Suprapubic skin (tissue), 4 donors: ENCODE measurements around the gene BIN1. TPM values are rescaled to one million over a fixed set of nuclear protein-coding genes. Genes with fewer than 3 reads are reported as not detected.

Source experiments
- DNase-seq, 2 donors: peaks; one replicate each; pipeline ENCODE4 v3.0.0-alpha.2; 2019; ENCODE audit warnings: low spot score in 2 of 2
- H3K27ac ChIP-seq: fragments of 200-600 bp; sonication (generic); one replicate; pipeline ENCODE4 v1.5.1; 2019
- H3K27me3 ChIP-seq: fragments of 200-600 bp; sonication (generic); one replicate; pipeline ENCODE4 v1.5.1; 2019
- H3K36me3 ChIP-seq: fragments of 200-600 bp; sonication (generic); one replicate; pipeline ENCODE4 v1.5.1; 2019
- H3K4me1 ChIP-seq: fragments of 200-600 bp; sonication (generic); one replicate; pipeline ENCODE4 v1.5.1; 2019
- H3K4me3 ChIP-seq: fragments of 200-600 bp; sonication (generic); one replicate; pipeline ENCODE4 v1.5.1; 2019; ENCODE audit warnings: mild to moderate bottlenecking
- H3K9me3 ChIP-seq: fragments of 200-600 bp; sonication (generic); one replicate; pipeline ENCODE4 v1.5.1; 2019
- EP300 ChIP-seq: sonication (generic); formaldehyde crosslinking; IDR thresholded peaks from one replicate; pipeline ENCODE4 v1.6.1; 2017; ENCODE audit warnings: antibody characterized with exemption
- POLR2A ChIP-seq, 2 donors: fragments of 450-650 bp; IDR thresholded peaks; one replicate each; pipeline ENCODE4 v1.6.1; 2017; ENCODE audit warnings: antibody characterized with exemption in 2 of 2, mild to moderate bottlenecking in 2 of 2, moderate library complexity in 2 of 2
- POLR2AphosphoS5 ChIP-seq, 3 donors: sonication (generic); formaldehyde crosslinking; IDR thresholded peaks; one replicate each; pipeline ENCODE4 v1.6.1; 2017; ENCODE audit warnings: antibody characterized with exemption in 3 of 3
- WGBS: methylation state at CpG from one replicate; pipeline ENCODE4 v1.1.5; 2018; 5-methylcytosine and 5-hydroxymethylcytosine counted together
- total RNA-seq, 4 donors: library from RNA; depleted of rRNA; stranded (reverse); fragments of >200 nt; gene quantifications; one replicate each; pipeline ENCODE4 v1.1.0, GENCODE V29; 2016
- TF ChIP-seq, protein P1 (sequence below), 2 donors: fragments of 200-600 bp in 1 of 2; fragments of 450-650 bp in 1 of 2; sonication (generic) in 1 of 2; IDR thresholded peaks; one replicate each; pipeline ENCODE4 v1.5.1; 2016 to 2019; ENCODE audit warnings: antibody characterized with exemption in 2 of 2, mild to moderate bottlenecking in 1 of 2, moderate library complexity in 1 of 2

The BIN1 gene
- total RNA-seq, 4 donors from 2014 or later: 5.6 to 13.3 (median 8.8) TPM

- Histone ChIP-seq H3K36me3 (no peaks in the 10 kb centered on the region), H3K4me3 (no peak overlapping the region), H3K4me1 (no peaks in the 10 kb centered on the region), H3K27me3 (no peaks in the 10 kb centered on the region), H3K27ac (no peak overlapping the region), H3K9me3 (no peaks in the 10 kb centered on the region)
- TF ChIP-seq POLR2AphosphoS5 (IDR thresholded peaks at IDR 0.05) (no peak), EP300 (no peak), POLR2A (IDR thresholded peaks at IDR 0.05) (no peak)
- TF ChIP-seq, protein P1, sequence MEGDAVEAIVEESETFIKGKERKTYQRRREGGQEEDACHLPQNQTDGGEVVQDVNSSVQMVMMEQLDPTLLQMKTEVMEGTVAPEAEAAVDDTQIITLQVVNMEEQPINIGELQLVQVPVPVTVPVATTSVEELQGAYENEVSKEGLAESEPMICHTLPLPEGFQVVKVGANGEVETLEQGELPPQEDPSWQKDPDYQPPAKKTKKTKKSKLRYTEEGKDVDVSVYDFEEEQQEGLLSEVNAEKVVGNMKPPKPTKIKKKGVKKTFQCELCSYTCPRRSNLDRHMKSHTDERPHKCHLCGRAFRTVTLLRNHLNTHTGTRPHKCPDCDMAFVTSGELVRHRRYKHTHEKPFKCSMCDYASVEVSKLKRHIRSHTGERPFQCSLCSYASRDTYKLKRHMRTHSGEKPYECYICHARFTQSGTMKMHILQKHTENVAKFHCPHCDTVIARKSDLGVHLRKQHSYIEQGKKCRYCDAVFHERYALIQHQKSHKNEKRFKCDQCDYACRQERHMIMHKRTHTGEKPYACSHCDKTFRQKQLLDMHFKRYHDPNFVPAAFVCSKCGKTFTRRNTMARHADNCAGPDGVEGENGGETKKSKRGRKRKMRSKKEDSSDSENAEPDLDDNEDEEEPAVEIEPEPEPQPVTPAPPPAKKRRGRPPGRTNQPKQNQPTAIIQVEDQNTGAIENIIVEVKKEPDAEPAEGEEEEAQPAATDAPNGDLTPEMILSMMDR (IDR thresholded peaks at IDR 0.05): no peak
- DNase-seq: peak; percentile 28 to 62
- WGBS: 88% methylated on average over 2 of the region's 2 CpGs
These were observed 66.8 kb downstream of the BIN1 start for GRCh38 chr2:127040169-127040568.

DNA sequence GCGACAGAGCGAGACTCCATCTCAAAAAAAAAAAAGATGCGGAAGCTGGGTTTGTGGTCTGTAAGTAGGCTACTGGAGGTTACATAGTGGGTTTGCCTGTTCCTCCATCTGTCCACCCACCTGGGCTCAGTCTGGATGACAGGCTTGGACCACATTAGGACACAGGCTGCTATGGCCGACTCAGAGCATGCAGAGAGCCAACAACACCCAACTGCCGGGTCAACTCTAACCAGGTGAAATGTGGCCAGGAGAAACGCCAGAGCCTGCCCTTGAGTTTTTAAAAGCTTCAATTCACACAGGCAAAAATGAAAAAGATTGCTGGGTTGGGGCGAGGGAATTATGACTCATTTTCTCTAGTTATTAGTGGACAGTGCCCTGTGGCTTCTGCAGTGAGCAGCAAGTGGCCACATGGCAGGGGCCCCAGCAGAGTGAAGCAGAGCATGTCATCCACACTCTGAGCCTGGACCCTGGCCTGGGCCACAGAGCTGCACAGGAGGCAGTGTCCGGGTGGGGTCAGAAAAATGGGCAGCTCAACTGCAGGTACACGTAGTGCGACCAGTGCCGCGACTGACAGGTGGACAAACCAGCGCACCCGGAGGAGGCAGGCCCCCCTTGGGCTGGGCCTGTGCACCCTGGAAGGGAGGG, 67.4 kb downstream of the BIN1 start:
- no peaks in the 10 kb centered on the region for H3K27me3 ChIP-seq
- H3K4me1 ChIP-seq: no peaks in the 10 kb centered on the region
- H3K36me3 ChIP-seq: no peaks in the 10 kb centered on the region
- H3K27ac ChIP-seq: no peak overlapping the region
- peak in 1 of 2 donors; percentile 72 for DNase-seq
- no peak overlapping the region for H3K4me3 ChIP-seq
- no peak for TF ChIP-seq EP300
- TF ChIP-seq, protein P1 (IDR thresholded peaks at IDR 0.05): no peak
- no peak for TF ChIP-seq POLR2AphosphoS5 (IDR thresholded peaks at IDR 0.05)
- TF ChIP-seq POLR2A (IDR thresholded peaks at IDR 0.05): no peak
- WGBS: 94% methylated on average over 12 of the region's 14 CpGs
- no peaks in the 10 kb centered on the region for H3K9me3 ChIP-seq

DNA sequence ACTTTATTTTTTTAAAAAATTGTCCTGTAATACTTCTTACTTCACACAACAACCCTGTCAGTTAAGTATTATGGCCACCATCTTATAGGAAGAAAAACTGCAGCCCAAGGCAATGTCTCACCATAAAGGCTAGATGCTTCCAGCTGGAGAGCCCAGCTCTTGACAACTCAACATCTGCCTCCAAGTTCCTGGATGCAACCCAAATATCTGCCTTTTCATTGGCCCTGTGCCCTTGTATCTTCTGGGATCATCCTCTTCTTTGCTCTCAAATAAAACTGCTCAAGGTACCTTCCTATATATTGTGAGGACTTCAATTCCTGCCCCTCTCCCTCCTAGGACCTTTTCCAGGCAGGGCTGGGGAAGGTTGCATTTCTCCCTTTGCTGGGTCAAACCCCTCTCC, 69.5 kb downstream of the BIN1 start:
- H3K27me3 ChIP-seq: no peaks in the 10 kb centered on the region
- H3K9me3 ChIP-seq: no peaks in the 10 kb centered on the region
- H3K27ac ChIP-seq: no peak overlapping the region
- H3K4me1 ChIP-seq: no peaks in the 10 kb centered on the region
- H3K36me3 ChIP-seq: no peaks in the 10 kb centered on the region
- TF ChIP-seq EP300: no peak
- TF ChIP-seq, protein P1 (IDR thresholded peaks at IDR 0.05): no peak
- no peak for TF ChIP-seq POLR2AphosphoS5 (IDR thresholded peaks at IDR 0.05)
- TF ChIP-seq POLR2A (IDR thresholded peaks at IDR 0.05): no peak
- no peak for DNase-seq
- H3K4me3 ChIP-seq: no peak overlapping the region

DNA sequence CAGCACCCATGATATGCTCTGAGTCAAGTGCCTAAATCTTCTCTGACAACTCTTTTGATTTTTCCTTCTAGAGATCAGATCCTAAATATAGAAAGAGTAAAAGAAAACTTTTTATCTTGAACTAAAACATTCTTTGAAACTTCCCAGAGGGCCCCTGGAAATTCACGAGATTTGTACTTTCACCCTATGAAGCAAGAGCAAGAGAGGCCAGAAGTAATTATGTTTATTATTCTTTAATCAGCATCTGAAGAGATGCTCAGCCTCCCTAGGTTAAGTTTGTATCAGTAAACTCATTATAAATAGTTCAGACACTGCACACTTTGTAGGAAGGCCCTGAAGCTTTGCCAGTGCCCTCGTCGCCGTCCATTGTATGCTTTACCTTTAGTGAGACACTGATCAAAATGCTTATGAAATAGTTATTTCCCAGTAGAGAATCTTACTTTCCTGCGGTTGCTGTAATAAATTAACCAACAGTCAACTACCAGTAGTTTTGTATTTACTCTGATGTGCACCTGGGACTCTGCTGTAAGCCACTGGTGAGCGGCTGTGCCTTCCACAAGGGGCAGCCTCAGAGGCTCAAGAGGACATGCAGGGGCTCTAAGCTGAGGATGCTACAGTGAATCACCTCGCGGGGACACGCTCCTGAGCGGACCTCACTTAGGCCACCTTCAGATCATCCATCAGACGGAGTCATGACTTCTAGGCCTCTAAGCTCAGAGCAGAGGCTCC, 71.9 kb downstream of the BIN1 start:
- Histone ChIP-seq H3K9me3 (no peaks in the 10 kb centered on the region), H3K4me3 (no peak overlapping the region), H3K4me1 (no peaks in the 10 kb centered on the region), H3K36me3 (no peaks in the 10 kb centered on the region), H3K27ac (no peak overlapping the region), H3K27me3 (no peaks in the 10 kb centered on the region)
- TF ChIP-seq EP300 (no peak), POLR2A (IDR thresholded peaks at IDR 0.05) (no peak), POLR2AphosphoS5 (IDR thresholded peaks at IDR 0.05) (no peak)
- TF ChIP-seq, protein P1 (IDR thresholded peaks at IDR 0.05): no peak
- DNase-seq: no peak
- 92% methylated on average over 11 of the region's 11 CpGs for WGBS

GRCh38 chr2:127034051-127034450, 72.9 kb downstream of the BIN1 start:
- H3K36me3 ChIP-seq: no peaks in the 10 kb centered on the region
- 95% methylated on average over 6 of the region's 6 CpGs for WGBS
- DNase-seq: no peak
- H3K4me1 ChIP-seq: no peaks in the 10 kb centered on the region
- H3K4me3 ChIP-seq: no peak overlapping the region
- TF ChIP-seq POLR2A (IDR thresholded peaks at IDR 0.05) (no peak), EP300 (no peak), POLR2AphosphoS5 (IDR thresholded peaks at IDR 0.05) (no peak)
- TF ChIP-seq, protein P1 (IDR thresholded peaks at IDR 0.05): no peak
- H3K27ac ChIP-seq: no peak overlapping the region
- no peaks in the 10 kb centered on the region for H3K9me3 ChIP-seq
- H3K27me3 ChIP-seq: no peaks in the 10 kb centered on the region
